H1 (cell line): ENCODE data around the gene TOR1AIP1. TPM values are rescaled to one million over a fixed set of nuclear protein-coding genes. Genes with fewer than 3 reads are reported as not detected.

Experiments used
- CBX8 ChIP-seq: fragments of 300-800, 300-1000 bp; sonication (generic); IDR thresholded peaks from 2 replicates; pipeline ENCODE4 v1.7.1; 2016; ENCODE audit warnings: low read depth, low read length, borderline replicate concordance
- CEBPB ChIP-seq: IDR thresholded peaks from 2 replicates; pipeline ENCODE4 v1.6.1; 2012; ENCODE audit warnings: low read depth, low read length
- CHD7 ChIP-seq: fragments of 300-600 bp; sonication (generic); IDR thresholded peaks from 2 replicates; pipeline ENCODE4 v1.7.1; 2012; ENCODE audit warnings: low read length, moderate library complexity, mild to moderate bottlenecking, inconsistent platforms; ENCODE audit not compliant: insufficient replicate concordance
- POLR2A ChIP-seq, 2 experiments: IDR thresholded peaks; 1 replicate in 1 of 2; 2 replicates in 1 of 2; pipeline ENCODE4 v1.6.1; 2011; ENCODE audit warnings: low read depth in 2 of 2, low read length in 2 of 2, mild to moderate bottlenecking in 2 of 2; ENCODE audit errors: control extremely low read depth in 1 of 2
- polyA plus RNA-seq, 7 experiments: library from polyadenylated mRNA; depleted of rRNA in 3 of 7; stranded (reverse) in 5 of 7; unstranded in 2 of 7; fragments of >200 nt in 5 of 7; fragments of 200-250 nt in 2 of 7; gene quantifications; 1 replicate in 5 of 7; 2 replicates in 1 of 7; 4 replicates in 1 of 7; pipeline versions ENCODE4 v1.2.1 to v1.2.3, GENCODE V29; 2011 to 2013; ENCODE audit warnings: missing spikeins in 2 of 7, mixed read lengths in 2 of 7
- total RNA-seq: library from RNA; stranded (reverse); fragmentation: NEBNext Ultra II Directional; extraction: Animal tissue kit (Norgen Biotek cat#: 25700); gene quantifications from 2 replicates; pipeline ENCODE4 v1.2.1, GENCODE V29; 2021

The TOR1AIP1 gene
- total and polyA plus RNA-seq, 2 of the 8 experiments (the other 6 are each of a cell fraction or from before 2014, with no cell fraction given): 5.7 to 22.8 TPM

DNA sequence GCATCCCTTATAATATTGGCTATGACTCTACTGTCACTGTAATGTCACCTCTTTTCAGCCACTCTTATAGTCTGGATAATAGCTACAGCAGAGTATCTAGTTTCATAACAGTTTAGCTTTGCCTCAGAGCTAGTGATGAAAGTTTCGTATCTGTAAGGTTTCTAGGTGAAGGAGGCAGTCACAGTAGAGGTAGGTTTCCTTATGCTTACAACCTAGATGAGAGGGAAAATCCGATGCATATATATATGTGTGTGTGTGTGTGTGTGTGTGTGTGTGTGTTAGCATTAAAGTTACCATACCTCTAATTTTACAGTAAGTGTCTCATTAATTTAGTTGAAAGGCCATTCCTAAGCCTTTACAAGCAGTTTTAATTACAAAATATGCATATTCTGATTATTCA, 2.3 kb upstream of the TOR1AIP1 start (continued):
- TF ChIP-seq CHD7: no peak
- no peak for TF ChIP-seq CEBPB
- no peak for TF ChIP-seq CBX8
- no peak for TF ChIP-seq POLR2A (IDR thresholded peaks at IDR 0.05; ENCODE audit: control extremely low read depth in 1 of 2, low read depth in 2 of 2, low read length in 2 of 2)
- TF ChIP-seq, all 59 proteins: peak for 0
